ENCODE measurements around the gene PDZRN3.
"Not testable (repeated sequence)": the region's sequence is repeated elsewhere in the genome, so short reads cannot be mapped to it uniquely, and the experiment has no call there.

PDZRN3 gene

DNA sequence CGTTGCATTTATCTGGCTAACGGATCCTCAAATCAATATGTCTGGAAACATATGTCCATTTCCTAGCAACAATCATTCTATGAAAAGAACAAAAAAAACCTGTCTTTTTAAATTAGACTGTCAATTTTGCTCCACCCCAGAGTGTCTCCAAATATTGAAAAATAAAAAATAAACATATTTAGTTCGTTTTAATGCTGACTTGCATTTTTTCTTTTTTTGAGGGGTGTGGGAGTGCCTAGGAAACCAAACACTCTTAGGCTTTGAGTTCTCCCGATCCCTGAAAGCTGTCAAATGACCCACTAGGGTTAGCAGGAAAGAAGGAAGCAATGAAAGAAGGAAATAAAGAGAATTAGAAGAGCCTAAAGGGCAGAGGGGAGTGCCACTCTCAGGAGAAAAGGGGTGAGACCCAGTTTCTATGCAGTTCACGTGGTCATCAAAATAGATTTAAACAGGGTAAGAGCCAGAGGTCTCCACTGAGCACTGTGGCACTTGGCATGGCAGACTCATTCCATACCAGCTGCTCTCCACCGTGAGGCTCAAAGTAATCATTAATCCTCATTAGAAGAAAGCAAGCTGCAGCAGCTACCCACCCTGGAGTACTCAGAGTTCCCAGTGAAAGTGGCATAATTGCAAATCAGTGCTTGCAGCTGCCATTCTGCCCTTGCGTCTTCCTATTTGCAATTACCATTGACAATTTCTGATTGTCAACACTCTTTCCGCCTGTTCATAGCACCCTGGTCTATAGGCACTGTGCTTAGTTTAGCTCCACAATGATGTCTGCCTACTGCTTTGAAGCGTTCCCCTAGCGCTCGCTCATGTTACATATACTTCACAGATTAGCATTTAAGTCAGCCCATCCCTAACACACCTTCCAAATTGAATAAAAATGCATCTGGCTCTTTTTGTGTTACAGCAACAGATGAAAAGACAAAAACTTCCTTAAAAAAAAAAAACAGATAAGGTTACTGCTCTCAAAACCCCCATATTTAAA lies 32.3 kb downstream of the PDZRN3 start:
- no peak for DNase-seq (ENCODE audit: low read depth, low spot score)

DNA sequence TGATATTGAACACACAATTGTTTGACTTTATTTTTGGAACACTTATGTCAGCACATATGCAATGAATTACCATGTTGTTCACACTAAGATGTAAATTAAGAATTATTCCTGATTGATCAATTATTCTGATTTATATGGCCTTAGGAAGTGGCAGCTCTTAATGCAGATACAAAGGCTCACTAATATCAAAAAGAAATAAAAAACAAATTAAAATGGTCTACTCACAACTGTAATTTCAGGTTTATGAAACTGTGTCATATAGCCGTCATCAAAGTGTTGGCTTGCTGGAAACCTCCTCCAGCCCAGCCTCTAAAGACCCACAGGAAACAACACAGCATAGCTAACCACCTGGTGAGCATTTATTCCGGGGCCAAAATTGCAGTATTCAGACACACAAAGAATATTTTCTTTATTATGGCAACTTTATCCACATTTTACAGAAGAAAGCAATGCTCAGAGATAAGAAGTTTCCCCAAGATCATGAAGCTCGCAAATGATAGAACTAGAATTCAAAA lies 33.4 kb downstream of the PDZRN3 start:
- DNase-seq (ENCODE audit: low read depth, low spot score): no peak

DNA sequence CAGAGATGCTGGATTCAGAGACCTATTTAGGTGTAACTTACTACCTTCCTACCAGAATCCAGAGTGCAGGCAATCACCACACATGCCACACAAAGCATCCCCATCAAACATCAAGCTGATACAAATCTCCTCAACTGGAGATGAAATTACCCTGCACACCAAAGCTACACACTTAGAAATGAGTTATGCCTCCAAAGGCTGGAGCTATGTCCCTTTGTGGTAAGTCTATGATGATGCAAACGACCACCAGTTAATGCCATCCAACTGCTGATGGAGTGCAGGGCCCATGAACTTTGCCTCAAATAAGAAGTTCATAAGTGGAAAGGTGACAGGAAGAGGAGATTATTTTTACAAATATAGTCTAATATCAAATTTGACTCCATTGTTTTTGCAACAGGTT lies 38.1 kb downstream of the PDZRN3 start:
- no peak for DNase-seq (ENCODE audit: low read depth, low spot score)

DNA sequence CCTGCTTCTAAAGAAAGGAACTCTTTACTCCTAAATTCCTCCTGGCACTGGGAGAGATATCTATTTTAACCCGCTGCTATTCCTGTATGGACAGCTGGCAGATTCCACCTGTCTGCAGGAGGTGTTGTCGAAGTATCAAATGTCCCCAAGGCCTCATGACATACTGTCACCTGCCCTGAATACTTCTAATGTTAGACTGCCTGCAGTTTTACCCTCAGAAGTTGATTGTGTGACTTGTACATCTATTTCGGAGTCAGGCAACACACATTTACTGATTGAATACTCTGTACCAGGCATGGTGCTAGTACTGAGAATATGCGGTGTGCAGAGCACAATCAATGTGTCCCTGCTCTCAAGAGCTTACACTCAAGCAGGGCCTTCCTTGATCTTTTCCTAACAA lies 38.6 kb downstream of the PDZRN3 start:
- no peak for DNase-seq (ENCODE audit: low read depth, low spot score)

DNA sequence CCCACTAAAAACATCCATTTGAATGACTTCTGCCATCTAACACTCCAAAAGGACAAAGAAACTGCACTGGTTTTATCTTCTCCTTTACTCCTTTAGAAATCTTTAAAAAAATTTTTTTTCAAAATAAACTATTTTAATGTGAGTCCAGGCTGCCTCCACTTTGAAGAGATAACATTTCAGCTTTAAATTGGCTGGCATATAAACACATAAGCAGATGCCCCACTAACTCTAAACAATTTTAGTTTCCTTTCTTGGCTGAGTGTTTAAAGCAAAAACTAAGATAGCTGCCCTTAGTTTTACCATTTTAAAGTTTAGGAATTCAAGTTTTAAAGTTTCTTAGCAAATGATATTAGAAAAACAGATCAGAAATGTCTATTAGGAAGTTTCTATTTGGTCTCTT lies 39.9 kb downstream of the PDZRN3 start:
- no peak for DNase-seq (ENCODE audit: low read depth, low spot score)

DNA sequence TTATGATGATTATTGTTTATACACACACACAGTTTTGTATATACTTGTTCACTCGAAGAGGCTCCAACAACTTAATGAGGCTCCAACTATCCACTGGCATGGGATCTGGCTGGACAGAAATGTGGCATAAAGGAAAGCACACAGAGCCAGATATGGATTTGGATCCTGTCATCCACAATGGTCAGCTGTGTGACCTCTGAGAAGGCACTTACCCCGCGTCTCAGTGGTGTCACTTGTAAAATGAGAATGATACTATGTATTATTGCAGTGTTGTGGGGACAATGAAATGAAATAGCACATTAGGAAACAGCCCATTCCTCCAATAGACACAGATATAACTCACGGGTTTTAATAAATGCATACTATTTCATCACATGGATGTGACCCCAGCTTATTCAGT lies 42.2 kb downstream of the PDZRN3 start:
- no peak for DNase-seq (ENCODE audit: low read depth, low spot score)

DNA sequence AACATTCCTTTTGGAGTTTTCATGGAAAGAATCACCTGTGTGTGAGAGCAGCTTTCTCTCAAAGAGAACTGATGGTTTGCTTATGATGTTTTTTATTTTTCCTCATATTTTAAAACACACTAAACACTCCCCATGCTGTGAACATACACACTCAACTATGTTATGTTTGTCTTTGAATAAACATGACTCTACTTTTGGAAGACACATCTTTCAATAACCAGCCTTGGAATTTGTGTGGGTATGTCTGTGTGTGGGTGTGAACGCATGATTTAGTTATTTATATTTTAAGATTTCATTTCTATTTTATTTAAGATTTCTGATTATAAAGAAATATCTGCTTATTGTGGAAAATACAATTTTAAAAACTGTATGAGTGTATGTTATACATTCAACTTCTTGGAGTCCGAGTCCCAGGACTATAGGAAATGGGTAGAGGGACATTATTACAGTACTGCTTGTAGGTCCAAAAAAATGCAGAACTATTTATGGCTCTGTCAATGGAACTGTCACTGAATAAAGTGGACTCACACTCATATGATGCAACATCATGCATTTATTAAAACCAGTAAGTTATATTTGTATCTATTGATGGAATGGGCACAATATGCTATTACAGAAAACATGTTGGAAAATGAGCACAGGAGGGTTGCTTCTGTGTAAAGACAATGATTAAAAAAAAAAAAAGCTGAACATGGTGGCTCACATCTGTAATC lies 43.5 kb downstream of the PDZRN3 start:
- DNase-seq (ENCODE audit: low read depth, low spot score): no peak

DNA sequence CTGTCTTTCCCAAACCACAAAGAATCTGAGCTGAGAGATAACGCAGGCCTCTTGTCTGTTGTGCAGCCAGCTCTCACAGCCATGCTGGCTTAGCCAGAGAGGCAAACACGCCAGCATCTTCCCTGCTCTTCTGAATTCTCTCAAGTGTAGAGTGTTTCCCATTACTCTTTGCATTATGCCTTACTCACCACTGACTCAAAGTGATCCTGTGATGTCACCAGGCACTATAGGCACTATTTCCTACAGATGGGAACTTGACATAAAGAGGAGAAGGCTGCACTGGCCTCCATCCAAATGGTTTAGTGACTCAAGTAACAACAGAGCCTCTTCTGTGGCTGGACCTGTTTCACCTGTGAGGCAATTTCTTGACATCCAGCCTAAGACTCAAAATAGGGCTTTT lies 44.4 kb downstream of the PDZRN3 start:
- DNase-seq (ENCODE audit: low read depth, low spot score): no peak

DNA sequence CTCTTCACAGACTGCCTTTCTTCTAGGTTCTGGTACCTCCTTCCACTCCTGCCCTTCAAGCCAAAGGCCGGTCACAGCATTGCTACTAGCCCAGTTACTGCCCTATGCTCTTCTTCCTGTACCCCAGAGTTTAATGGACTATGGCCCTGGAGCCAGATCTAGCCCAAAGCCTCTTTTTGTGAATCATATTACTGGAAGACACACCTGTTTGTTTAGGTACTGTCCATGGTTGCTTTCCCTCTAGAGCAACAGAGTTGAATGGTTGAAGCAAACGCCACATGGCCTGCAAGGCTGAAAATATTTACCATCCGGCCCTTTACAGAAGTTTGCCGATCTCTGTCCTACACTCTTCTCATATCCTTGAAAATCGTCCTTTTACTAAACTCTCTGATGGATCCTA lies 47.0 kb downstream of the PDZRN3 start:
- DNase-seq (ENCODE audit: low read depth, low spot score): no peak

DNA sequence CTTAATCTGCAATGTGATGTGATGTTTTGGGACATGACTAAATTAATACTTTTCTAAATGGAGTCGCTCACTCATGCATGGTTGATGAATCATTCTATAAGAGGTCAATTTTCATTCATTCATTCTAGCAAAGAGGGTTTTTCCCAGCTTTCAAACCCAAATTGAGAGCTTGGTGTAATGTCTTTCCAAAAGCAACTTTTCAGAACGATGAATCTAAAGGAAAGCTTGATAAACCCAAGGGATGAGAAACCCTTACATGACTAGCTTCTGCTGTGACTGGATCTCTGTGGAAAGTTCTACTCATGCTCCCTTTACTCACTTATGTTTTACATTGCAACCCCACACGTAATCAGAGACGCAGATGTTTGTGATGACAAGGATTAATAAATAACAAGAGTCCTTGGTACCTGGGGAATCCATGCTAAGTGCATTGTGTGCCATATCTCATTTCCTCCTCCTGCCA lies 47.7 kb downstream of the PDZRN3 start:
- DNase-seq (ENCODE audit: low read depth, low spot score): no peak

DNA sequence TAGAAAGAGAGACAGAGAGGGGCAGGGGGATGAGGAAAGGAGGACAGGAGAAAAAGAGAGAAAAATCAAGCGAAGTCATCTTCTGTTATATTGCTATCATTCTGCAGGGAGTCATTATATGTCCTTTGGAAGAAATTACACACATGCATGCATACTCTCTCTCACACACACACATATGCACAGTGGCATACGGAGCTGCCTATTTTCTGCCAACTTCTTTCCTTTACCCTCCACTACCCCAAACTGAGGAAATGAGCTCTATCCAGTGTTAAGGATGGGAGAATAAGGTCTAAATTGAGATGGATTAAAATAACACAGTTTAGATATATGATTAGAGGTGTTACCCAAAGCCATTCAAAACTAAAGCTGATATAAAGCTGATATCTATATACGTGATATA lies 48.8 kb downstream of the PDZRN3 start:
- no peak for DNase-seq (ENCODE audit: low read depth, low spot score)

DNA sequence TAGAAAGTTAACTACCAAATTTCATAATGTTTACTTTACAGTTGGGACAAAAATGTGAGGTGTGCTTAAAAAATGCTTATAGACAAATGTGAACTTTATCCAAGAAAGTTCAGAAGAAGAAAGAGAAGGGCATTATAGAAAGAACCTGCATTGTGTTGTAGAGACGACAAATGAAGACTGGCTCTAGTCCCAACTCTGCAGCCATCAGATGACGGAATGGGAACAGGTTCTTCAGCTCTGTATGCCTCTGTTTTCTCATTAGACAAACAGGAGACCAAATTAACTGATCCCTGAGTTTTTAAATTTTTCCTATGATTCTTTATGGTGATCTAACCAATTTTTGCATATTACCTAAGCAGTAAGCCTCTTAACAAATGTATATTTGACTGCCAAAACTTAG lies 49.2 kb downstream of the PDZRN3 start:
- no peak for DNase-seq (ENCODE audit: low read depth, low spot score)

DNA sequence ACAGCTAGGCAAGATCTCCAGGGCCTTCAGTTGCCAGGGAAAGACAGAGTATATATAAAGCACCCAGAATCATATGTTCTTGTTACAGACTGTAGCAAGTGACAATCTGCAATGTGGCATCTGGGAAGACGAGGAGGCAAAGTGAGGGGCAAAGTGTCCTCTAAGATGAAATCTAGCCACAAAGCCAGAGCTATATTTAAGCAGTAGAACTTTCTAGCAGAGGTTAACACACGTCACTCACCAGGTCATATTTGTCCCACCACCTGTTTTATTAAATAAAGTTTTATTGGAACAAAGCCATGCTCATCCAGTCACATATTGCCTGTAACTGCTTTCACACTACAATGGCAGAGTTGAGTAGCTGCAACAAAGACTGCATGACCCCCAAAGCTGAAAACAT lies 51.5 kb downstream of the PDZRN3 start:
- DNase-seq (ENCODE audit: low read depth, low spot score): no peak

DNA sequence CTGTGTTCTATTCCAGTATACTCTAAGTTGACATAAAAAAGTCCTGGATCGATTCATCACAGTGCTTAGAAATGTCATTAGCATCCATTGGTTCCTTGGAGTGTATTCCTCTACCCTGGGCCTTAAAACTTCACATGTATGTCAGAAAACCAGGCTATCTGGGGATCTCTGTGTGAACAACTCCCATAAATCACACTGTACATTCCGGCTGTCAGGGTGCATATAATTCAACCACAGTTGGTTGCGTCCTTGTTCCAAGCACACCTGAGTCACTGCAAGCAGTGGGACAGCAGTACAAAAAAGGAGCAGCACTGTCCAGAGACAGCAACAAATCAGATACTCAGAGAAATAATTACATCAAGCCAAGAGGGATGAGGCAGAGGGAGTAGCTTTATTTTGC lies 52.4 kb downstream of the PDZRN3 start:
- DNase-seq (ENCODE audit: low read depth, low spot score): no peak

DNA sequence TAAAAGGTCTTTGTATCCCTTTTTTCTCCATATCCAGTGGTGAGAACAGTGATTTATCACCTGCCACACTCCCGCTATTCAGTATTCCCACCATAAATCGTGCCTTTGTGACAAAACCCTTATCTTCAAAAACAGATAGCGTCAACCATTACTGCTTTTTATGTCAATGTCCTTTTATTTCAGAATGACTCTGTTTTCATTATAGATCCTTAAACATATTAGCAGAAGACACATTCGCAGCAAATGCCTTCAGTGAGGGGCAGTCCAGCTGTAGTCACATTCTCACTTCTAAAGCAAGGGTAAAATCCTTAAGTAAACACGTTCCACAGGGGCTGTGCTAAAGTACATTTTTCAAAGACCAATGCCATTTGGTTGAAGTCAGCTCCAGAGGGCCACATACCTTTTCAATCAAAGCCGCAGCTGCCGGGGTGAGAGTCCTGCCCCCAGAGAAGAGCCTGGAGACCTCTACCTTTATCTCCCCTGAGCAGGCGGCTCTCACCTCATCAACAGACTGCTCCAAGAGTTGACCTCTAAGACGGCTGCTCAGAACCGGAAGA lies 53.4 kb downstream of the PDZRN3 start:
- no peak for DNase-seq (ENCODE audit: low read depth, low spot score)

DNA sequence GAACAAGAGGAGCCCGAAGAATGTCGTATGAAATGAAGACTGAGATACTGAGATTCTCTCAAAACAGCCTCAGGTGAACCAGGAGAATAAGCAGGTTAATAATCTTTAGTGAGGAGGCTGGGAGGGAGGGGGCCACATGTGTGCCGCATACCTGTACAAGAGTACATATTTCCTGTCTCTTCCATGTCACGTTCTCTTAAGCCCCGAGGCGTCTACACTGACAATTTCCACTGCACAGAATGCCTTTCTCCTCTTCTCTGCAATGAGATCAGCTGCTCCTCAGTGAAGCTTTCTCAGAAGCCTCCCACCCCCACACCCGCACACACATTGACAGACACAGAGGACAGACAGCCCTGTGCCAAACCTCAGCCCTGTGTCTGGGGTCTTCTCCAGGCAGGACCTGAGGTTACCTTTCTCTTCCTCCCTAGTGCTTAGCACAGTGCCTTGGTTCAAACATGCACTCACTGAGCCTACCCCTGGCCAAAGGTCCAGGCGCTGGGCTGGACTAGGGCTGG lies 55.4 kb downstream of the PDZRN3 start:
- no peak for DNase-seq (ENCODE audit: low read depth, low spot score)

DNA sequence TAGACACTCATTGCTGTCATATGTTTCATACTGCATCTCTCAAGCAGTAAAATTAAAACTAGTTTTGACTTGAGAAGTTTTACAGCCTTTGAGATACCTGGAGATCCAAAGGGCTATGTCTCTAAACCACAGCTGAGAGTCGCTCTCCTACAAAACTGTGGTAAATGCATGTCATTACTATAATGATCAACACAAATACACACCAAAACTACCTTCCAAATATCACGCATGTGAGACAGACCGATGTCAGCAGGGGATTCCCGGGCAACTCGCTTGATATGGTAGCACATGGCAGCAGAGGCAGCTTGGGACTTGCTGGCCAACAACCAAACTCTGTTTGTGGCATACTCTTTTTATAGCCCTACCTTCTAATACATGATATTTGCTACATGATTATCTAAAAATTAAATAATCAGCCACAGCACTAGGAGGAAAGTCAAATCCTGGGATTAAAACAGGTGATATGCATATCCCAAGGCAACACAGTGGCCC lies 56.3 kb downstream of the PDZRN3 start:
- no peak for DNase-seq (ENCODE audit: low read depth, low spot score)

DNA sequence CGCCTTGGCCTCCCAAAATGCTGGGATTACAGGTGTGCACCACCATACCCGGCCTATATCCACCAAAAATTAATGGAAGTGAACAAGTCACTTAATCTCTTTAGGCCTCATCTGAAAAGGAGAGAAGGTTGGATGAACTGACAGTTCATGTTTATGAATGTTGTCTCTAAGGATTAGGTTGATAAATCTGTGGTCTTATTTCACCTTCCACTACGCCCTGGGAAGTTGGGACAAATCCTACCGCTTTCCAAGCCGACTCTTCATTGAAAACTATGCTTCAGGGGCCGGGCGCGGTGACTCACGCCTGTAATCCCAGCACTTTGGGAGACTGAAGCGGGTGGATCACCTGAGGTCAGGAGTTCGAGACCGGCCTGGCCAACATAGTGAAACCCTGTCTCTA lies 59.4 kb downstream of the PDZRN3 start:
- DNase-seq (ENCODE audit: low read depth, low spot score): not testable (repeated sequence)

DNA sequence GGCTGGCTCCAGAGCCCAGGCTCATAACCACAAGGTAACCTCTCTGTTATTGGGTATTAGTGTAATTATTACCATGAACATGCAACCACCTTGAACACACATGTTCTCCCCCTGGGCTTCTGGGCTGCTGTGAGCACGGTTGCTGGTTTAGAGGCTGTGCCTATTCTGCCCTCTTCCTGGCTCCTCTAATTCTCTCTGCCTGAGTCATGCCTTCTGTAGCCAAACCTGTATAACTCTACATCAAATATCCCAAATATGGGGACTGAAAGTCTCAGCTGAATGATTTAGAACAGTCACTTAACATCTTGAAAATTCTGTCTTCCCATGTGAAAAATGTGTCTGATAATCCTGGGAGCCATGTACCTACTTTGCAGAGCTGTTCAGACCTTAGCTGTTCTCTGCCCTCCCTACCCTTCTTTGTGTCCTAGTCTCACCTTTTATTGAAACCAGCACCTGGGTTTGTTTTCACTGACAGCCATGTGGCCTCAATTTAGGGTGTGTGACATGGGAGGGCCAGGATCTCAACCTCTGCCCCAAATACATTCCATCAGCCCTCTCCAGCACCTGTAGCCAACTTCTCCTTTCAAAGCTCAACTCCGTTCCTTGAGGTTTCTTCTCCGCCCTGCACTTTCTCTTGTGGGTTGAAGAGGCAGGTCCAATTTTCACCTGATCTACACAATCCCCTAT lies 60.7 kb downstream of the PDZRN3 start:
- DNase-seq (ENCODE audit: low read depth, low spot score): no peak

DNA sequence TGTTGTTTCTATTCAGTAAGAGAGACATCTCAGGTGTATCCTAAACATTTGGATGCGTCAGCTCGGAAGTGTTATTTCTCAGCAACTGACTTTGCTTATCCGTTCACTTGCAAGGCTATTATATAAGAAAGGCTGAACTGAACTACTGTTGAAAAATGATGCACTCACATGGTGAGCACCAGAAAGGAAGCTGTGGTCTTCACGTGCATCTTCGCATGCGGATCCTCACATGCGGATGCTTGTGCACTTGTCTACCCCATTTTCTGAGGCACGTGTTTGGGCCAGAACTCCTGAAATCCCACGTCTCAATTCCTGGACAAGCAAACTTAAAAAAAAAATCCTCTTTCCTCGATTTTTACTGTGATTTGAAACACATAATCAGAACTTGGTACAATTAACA lies 63.2 kb downstream of the PDZRN3 start:
- DNase-seq (ENCODE audit: low read depth, low spot score): no peak

DNA sequence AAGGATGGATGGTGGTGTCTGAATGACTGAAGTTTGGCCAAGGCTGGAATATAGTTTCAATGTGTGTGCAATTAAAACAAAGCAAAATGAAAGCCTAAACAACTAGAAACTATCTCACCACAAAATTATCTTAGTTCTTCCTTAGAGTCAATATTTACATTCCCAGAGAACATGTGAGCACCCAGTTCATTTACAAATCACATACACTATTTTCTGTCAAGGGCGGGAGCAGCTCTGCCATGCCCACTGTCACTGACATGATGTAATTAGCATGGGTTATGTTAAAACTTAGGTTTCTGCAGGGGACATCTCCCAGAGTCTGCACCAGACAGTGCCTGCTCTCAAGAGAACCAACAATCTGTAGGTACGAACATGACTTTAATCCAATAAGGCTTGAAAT lies 65.0 kb downstream of the PDZRN3 start:
- DNase-seq (ENCODE audit: low read depth, low spot score): no peak
